Uterus (tissue), 2 donors: ENCODE results near the gene PHC1.

ENCODE experiments used
- POLR2A ChIP-seq, 2 donors: fragments of 450-650 bp; IDR thresholded peaks; one replicate each; pipeline ENCODE4 v1.6.1; 2016; ENCODE audit warnings: antibody characterized with exemption in 2 of 2, mild to moderate bottlenecking in 1 of 2, moderate library complexity in 1 of 2
- TF ChIP-seq, protein P1 (sequence below), 4 experiments: fragments of 200-600 bp in 2 of 4; fragments of 450-650 bp in 2 of 4; sonication (generic) in 2 of 4; IDR thresholded peaks; one replicate each; pipeline ENCODE4 v1.5.1; 2016 to 2019; ENCODE audit warnings: antibody characterized with exemption in 4 of 4, mild to moderate bottlenecking in 2 of 4, moderate library complexity in 1 of 4

- TF ChIP-seq, protein P1, sequence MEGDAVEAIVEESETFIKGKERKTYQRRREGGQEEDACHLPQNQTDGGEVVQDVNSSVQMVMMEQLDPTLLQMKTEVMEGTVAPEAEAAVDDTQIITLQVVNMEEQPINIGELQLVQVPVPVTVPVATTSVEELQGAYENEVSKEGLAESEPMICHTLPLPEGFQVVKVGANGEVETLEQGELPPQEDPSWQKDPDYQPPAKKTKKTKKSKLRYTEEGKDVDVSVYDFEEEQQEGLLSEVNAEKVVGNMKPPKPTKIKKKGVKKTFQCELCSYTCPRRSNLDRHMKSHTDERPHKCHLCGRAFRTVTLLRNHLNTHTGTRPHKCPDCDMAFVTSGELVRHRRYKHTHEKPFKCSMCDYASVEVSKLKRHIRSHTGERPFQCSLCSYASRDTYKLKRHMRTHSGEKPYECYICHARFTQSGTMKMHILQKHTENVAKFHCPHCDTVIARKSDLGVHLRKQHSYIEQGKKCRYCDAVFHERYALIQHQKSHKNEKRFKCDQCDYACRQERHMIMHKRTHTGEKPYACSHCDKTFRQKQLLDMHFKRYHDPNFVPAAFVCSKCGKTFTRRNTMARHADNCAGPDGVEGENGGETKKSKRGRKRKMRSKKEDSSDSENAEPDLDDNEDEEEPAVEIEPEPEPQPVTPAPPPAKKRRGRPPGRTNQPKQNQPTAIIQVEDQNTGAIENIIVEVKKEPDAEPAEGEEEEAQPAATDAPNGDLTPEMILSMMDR (IDR thresholded peaks at IDR 0.05): no peak
- no peak for TF ChIP-seq POLR2A (IDR thresholded peaks at IDR 0.05)
Measured at GRCh38 chr12:8903646-8904045, 10.7 kb upstream of the PHC1 start.
